ENCODE measurements around the gene SESTD1. TPM values are rescaled to one million over a fixed set of nuclear protein-coding genes. Genes with fewer than 3 reads are reported as not detected.
"Not testable (repeated sequence)": the region's sequence is repeated elsewhere in the genome, so short reads cannot be mapped to it uniquely, and the experiment has no call there.

The SESTD1 gene
- total and polyA plus RNA-seq, 7 donors: 4.2 to 20.2 (median 15.1) TPM

DNA sequence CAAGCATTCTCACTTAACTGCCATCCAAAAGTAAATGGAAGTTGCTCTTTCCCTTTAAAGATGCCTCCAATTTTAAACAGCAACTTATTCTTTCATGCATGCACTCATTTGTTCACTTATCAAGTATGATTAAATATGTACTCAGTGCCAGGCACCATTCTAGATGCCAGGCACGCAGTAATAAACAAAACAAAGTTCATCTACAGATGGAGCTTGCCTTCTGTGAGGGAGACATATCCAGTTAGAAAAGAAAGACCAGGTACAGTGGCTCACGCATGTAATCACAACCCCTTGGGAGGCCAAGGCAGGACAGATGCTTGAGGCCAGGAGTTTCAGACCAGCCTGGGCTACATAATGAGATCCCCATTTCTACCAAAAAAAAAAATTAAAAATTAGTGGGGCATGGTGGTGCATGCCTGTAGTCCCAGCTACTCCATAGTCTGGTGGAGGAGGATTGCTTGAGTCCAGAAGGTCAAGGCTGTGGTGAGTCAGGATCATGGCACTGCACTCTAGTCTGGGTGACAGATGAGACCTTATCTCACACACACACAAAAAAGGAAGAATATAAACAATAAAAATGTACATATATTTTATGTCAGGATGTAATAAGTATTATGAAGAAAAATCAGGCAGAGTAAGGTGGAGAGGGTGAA, 195.5 kb downstream of the SESTD1 start:
- no peak for ATAC-seq
- TF ChIP-seq, protein P1, sequence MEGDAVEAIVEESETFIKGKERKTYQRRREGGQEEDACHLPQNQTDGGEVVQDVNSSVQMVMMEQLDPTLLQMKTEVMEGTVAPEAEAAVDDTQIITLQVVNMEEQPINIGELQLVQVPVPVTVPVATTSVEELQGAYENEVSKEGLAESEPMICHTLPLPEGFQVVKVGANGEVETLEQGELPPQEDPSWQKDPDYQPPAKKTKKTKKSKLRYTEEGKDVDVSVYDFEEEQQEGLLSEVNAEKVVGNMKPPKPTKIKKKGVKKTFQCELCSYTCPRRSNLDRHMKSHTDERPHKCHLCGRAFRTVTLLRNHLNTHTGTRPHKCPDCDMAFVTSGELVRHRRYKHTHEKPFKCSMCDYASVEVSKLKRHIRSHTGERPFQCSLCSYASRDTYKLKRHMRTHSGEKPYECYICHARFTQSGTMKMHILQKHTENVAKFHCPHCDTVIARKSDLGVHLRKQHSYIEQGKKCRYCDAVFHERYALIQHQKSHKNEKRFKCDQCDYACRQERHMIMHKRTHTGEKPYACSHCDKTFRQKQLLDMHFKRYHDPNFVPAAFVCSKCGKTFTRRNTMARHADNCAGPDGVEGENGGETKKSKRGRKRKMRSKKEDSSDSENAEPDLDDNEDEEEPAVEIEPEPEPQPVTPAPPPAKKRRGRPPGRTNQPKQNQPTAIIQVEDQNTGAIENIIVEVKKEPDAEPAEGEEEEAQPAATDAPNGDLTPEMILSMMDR (IDR thresholded peaks at IDR 0.05): no peak
- WGBS, 3 donors: 73 to 92% (median 89%) methylated on average over 2 of the region's 2 CpGs

DNA sequence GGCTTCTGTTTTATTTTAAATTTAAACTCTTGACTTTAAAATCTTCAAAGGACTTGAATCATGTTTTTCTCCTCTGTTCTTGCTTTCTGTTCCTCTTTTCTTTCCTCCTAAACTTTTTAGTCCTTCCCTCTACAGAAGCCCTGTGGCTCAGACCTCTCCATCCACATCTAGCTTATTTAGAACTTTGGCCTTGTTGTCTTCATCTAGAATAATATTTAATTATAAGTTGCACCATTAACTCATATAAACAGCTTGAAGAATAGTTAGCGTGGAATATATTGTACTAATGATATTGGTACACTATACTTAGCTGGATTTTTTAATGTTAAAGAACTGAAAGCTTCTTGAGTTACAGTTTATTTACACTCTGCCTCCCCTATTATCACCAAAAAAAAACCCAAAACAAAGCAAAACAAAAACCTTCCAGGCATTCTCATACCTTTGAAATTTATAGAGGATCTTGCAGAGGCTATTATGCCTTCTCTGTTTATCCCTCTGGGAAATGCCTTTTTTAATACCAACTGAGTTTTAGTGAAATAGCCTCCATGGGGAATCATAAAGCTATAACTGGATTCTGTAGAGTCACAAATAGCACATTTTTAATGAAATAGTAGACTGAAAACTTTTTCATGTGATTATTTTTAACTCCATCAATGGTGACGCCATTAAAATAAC, 205.5 kb downstream of the SESTD1 start:
- ATAC-seq (no peak), DNase-seq (no peak)
- TF ChIP-seq, protein P1 (IDR thresholded peaks at IDR 0.05): no peak
- Histone ChIP-seq H3K27ac (no peak overlapping the region), H3K4me3 (no peak overlapping the region), H3K4me1 (no peaks in the 10 kb centered on the region), H3K9me3 (no peaks in the 10 kb centered on the region), H3K27me3 (ENCODE audit: insufficient read depth in 3 of 3, low read length in 2 of 3) (no peaks in the 10 kb centered on the region), H3K36me3 (ENCODE audit: insufficient read depth in 1 of 2, low read depth in 1 of 2) (no peaks in the 10 kb centered on the region)
- intact Hi-C loops (cut with DNase I): no loop called here
- 88 to 91% (median 88%) methylated on average over 2 of the region's 2 CpGs for WGBS, 3 donors

More for the DNA sequence above, 195.5 kb downstream of the SESTD1 start:
- no peaks in the 10 kb centered on the region for H3K4me1 ChIP-seq
- no peaks in the 10 kb centered on the region for H3K27me3 ChIP-seq (ENCODE audit: insufficient read depth in 3 of 3, low read length in 2 of 3)
- no peaks in the 10 kb centered on the region for H3K36me3 ChIP-seq (ENCODE audit: insufficient read depth in 1 of 2, low read depth in 1 of 2)
- intact Hi-C loops (cut with DNase I): no loop called here
- no peak overlapping the region for H3K4me3 ChIP-seq
- no peaks in the 10 kb centered on the region for H3K9me3 ChIP-seq
- no peak overlapping the region for H3K27ac ChIP-seq
- DNase-seq: no peak

DNA sequence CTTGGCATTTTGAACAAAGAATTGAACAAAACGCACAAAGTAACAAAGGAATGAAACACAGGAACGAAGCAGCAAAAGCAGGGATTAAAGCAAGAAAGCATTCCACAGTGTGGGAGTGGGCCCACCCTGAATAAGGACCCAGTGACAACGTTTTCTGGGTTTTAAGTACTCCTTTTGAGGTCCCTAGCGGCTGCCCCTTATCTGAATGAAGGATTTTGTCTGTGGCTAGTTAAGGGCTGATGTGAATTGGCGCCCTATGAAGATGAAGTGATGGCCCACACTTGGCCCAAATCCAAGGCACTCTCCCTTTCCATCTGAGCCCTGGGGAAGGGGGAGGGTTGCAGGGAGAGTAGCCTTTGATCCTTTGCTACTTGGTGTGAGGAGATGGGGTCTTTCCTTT, 206.9 kb downstream of the SESTD1 start:
- TF ChIP-seq, protein P1 (IDR thresholded peaks at IDR 0.05): no peak
- Histone ChIP-seq H3K4me1 (no peaks in the 10 kb centered on the region), H3K36me3 (ENCODE audit: insufficient read depth in 1 of 2, low read depth in 1 of 2) (no peaks in the 10 kb centered on the region), H3K27ac (no peak overlapping the region), H3K9me3 (no peaks in the 10 kb centered on the region), H3K4me3 (no peak overlapping the region), H3K27me3 (ENCODE audit: insufficient read depth in 3 of 3, low read length in 2 of 3) (no peaks in the 10 kb centered on the region)
- 90 to 93% (median 91%) methylated on average over 5 of the region's 5 CpGs for WGBS, 3 donors
- ATAC-seq: no peak
- intact Hi-C loops (cut with DNase I): no loop called here
- no peak for DNase-seq

DNA sequence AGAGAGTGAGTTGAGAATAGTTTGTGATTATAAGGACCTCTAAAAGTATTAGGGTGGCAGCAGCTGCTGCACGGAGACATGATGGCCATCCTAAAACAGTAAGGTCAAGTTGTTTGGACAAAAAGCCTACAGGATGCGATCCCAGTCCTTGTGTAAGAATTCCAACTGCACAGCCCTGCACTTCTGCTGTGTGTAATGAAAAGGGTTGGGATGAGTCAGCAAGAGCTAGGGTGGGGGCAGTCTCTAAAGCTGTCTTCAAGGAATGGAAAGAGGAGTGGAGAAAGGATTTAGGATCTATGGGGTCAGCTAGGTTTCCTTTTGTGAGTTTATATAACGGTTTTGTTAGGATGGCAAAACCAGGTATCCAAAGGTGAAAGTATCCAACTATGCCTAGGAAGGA, 211.1 kb downstream of the SESTD1 start:
- intact Hi-C loops (cut with DNase I); DNase-seq; H3K27ac ChIP-seq; ATAC-seq; H3K4me3 ChIP-seq; H3K9me3 ChIP-seq; H3K27me3 ChIP-seq (ENCODE audit: insufficient read depth in 3 of 3, low read length in 2 of 3); H3K36me3 ChIP-seq (ENCODE audit: insufficient read depth in 1 of 2, low read depth in 1 of 2): not testable (repeated sequence)
- WGBS, 3 donors: 92 to 95% (median 93%) methylated on average over 3 of the region's 3 CpGs
- H3K4me1 ChIP-seq: peaks cover 23% of the 10 kb centered on the region

Other genes starting within 250 kb of the SESTD1 start
- 10 to 100 TPM in 2 of 4 donors, 1 to 10 TPM in 2; 5.9 to 14.9 (median 10.5) TPM for gene CCDC141, start 214.7 kb downstream of the SESTD1 start, total RNA-seq
- gene CCDC141, start 214.7 kb downstream of the SESTD1 start, polyA plus RNA-seq: 1 to 10 TPM in 2 of 3 donors, under 1 TPM in 1; 0.82 to 2.8 (median 2.4) TPM